Neural progenitor cell (in vitro differentiated cells): ENCODE results near the gene LPP. TPM values are rescaled to one million over a fixed set of nuclear protein-coding genes. Genes with fewer than 3 reads are reported as not detected.

Experiments used
- DNase-seq: peaks from one replicate; pipeline ENCODE4 v3.0.0-alpha.2; 2016; ENCODE audit warnings: low spot score
- H2AFZ ChIP-seq: fragments of 200-600 bp; sonication (generic); replicated peaks from 2 replicates; pipeline ENCODE4 v1.6.1; 2016; ENCODE audit warnings: antibody characterized with exemption
- H3F3A ChIP-seq: fragments of 200-600 bp; sonication (generic); 2 replicates; pipeline ENCODE4 v1.6.1; 2016; ENCODE audit warnings: antibody characterized with exemption, low read depth
- H3K27ac ChIP-seq: fragments of 200-600 bp; sonication (generic); 2 replicates; pipeline ENCODE4 v1.5.1; 2016; ENCODE audit warnings: mild to moderate bottlenecking
- H3K27me3 ChIP-seq: fragments of 200-600 bp; sonication (generic); 2 replicates; pipeline ENCODE4 v1.6.1; 2016; ENCODE audit warnings: mild to moderate bottlenecking, moderate library complexity
- H3K36me3 ChIP-seq: fragments of 200-600 bp; sonication (generic); 2 replicates; pipeline ENCODE4 v1.5.1; 2016
- H3K4me1 ChIP-seq: fragments of 200-600 bp; sonication (generic); 2 replicates; pipeline ENCODE4 v1.6.1; 2016; ENCODE audit warnings: mixed run types
- H3K4me2 ChIP-seq: fragments of 200-600 bp; sonication (generic); 2 replicates; pipeline ENCODE4 v1.6.1; 2016
- H3K4me3 ChIP-seq: fragments of 200-600 bp; sonication (generic); 2 replicates; pipeline ENCODE4 v1.5.1; 2016
- H3K79me2 ChIP-seq: fragments of 200-600 bp; sonication (generic); 2 replicates; pipeline ENCODE4 v1.6.1; 2016; ENCODE audit warnings: low read depth
- H3K9ac ChIP-seq: fragments of 200-600 bp; sonication (generic); 2 replicates; pipeline ENCODE4 v1.6.1; 2016
- H3K9me3 ChIP-seq: fragments of 200-600 bp; sonication (generic); 2 replicates; pipeline ENCODE4 v1.5.1; 2016; ENCODE audit warnings: low read depth
- H4K20me1 ChIP-seq: fragments of 200-600 bp; sonication (generic); 2 replicates; pipeline ENCODE4 v1.6.1; 2016; ENCODE audit warnings: low read depth
- H3K27ac Mint-ChIP-seq: 3 replicates; pipeline ENCODE4 v1.8.0; 2021; ENCODE audit warnings: mixed read lengths
- H3K27me3 Mint-ChIP-seq: 2 replicates; pipeline ENCODE4 v1.8.0; 2022; ENCODE audit warnings: low read depth, mild to moderate bottlenecking, inconsistent platforms, moderate library complexity, mixed read lengths; ENCODE audit not compliant: insufficient read depth
- H3K36me3 Mint-ChIP-seq: 3 replicates; pipeline ENCODE4 v1.8.0; 2021; ENCODE audit warnings: mixed read lengths
- H3K4me1 Mint-ChIP-seq: 3 replicates; pipeline ENCODE4 v1.8.0; 2021; ENCODE audit warnings: mixed read lengths
- H3K4me3 Mint-ChIP-seq: 3 replicates; pipeline ENCODE4 v1.8.0; 2021; ENCODE audit warnings: mild to moderate bottlenecking, moderate library complexity, mixed read lengths
- H3K9me3 Mint-ChIP-seq: 3 replicates; pipeline ENCODE4 v1.8.0; 2020; ENCODE audit warnings: mixed read lengths
- EZH2 ChIP-seq: fragments of 200-600 bp; sonication (generic); IDR thresholded peaks from 2 replicates; pipeline ENCODE4 v1.6.1; 2017; ENCODE audit warnings: antibody characterized with exemption, mild to moderate bottlenecking, moderate library complexity
- EZH2phosphoT487 ChIP-seq: fragments of 200-600 bp; sonication (generic); IDR thresholded peaks from 2 replicates; pipeline ENCODE4 v1.6.1; 2017; ENCODE audit warnings: antibody characterized with exemption
- total RNA-seq: library from RNA; depleted of rRNA; stranded (reverse); fragments of >200 nt; gene quantifications from 2 replicates; pipeline ENCODE4 v1.2.3, GENCODE V29; 2015; ENCODE audit warnings: low replicate concordance
- TF ChIP-seq, protein P1 (sequence below): fragments of 200-600 bp; sonication (generic); IDR thresholded peaks from 2 replicates; pipeline ENCODE4 v1.5.1; 2017; ENCODE audit warnings: antibody characterized with exemption, mild to moderate bottlenecking

LPP gene
- total RNA-seq, 1 donor from 2014 or later: 18.9 TPM

DNA sequence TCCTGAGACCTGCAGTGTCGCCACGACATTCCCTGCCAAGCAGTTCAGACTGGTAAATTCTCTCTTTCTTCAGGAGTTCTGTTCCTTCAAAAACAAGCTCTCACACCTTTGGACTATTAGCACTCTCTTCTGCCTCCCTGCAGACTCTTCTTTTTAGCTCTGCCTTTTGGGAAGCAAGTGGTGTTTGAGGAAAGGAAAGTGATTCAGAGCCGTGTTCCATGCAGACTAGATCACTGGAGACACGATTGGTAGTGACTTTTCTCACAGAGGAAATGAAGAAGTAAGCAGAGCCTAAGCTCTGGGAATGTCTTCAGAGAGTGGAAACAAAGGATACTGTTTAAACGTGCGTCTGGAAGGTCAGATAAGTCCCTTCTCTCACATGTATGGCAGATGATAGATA is 747.2 kb downstream of the LPP start:
- no peak overlapping the region for H3K27ac Mint-ChIP-seq
- H3K4me2 ChIP-seq: no peak overlapping the region
- H3K36me3 Mint-ChIP-seq: no peaks in the 10 kb centered on the region

DNA sequence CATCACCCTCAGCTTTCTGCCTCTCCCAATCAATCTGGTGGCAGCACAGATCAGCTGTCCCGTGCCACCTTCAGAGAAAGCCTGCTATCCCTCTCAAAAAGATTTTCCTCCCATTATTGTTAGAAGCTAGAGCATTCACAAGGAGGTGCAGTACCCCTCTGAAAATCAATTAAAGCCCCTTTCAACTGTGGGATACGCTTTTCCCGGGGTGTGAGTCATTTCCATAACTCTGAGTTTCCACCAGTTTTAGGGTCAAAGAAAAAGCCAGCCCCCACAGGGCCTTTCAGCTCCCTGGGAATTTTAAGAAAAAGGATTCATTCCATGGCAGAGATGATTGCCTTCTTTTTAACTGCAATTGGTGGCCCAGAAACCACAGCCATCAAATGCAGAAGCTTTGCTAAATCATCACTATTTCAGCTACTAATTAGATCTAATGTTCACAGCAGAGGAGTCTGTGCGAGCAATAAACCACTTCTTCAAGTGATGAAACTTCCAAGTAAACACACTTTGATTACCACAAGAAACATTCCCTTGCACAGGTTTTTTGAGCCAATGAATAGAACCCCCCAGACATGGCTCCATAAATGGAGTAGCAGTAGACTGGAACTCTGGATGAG is 747.8 kb downstream of the LPP start:
- no peaks in the 10 kb centered on the region for H3K9me3 ChIP-seq
- H3K9ac ChIP-seq: no peak overlapping the region
- Mint-ChIP-seq H3K27me3 (no peaks in the 10 kb centered on the region), H3K4me3 (no peak overlapping the region), H3K9me3 (peaks cover 2% of the 10 kb centered on the region), H3K27ac (peak overlapping the region; percentile 26), H3K4me1 (peaks cover 18% of the 10 kb centered on the region), H3K36me3 (no peaks in the 10 kb centered on the region)
- H3K79me2 ChIP-seq: no peaks in the 10 kb centered on the region
- no peak overlapping the region for H3K4me2 ChIP-seq
- H3K27ac ChIP-seq: no peak overlapping the region
- H3K36me3 ChIP-seq: no peaks in the 10 kb centered on the region
- no peak overlapping the region for H2AFZ ChIP-seq
- H3F3A ChIP-seq: no peaks in the 10 kb centered on the region
- H3K4me1 ChIP-seq: peaks cover 11% of the 10 kb centered on the region
- no peaks in the 10 kb centered on the region for H3K27me3 ChIP-seq
- no peak for TF ChIP-seq EZH2
- no peaks in the 10 kb centered on the region for H4K20me1 ChIP-seq
- H3K4me3 ChIP-seq: no peak overlapping the region
- DNase-seq: no peak

More for the DNA sequence above, 747.2 kb downstream of the LPP start:
- H3F3A ChIP-seq: no peaks in the 10 kb centered on the region
- Mint-ChIP-seq H3K4me3 (no peak overlapping the region), H3K9me3 (peaks cover 2% of the 10 kb centered on the region), H3K27me3 (no peaks in the 10 kb centered on the region), H3K4me1 (peaks cover 18% of the 10 kb centered on the region)
- H4K20me1 ChIP-seq: no peaks in the 10 kb centered on the region
- peaks cover 6% of the 10 kb centered on the region for H3K4me1 ChIP-seq
- no peak overlapping the region for H3K9ac ChIP-seq
- no peaks in the 10 kb centered on the region for H3K9me3 ChIP-seq
- TF ChIP-seq EZH2phosphoT487 (no peak), EZH2 (no peak)
- TF ChIP-seq, protein P1, sequence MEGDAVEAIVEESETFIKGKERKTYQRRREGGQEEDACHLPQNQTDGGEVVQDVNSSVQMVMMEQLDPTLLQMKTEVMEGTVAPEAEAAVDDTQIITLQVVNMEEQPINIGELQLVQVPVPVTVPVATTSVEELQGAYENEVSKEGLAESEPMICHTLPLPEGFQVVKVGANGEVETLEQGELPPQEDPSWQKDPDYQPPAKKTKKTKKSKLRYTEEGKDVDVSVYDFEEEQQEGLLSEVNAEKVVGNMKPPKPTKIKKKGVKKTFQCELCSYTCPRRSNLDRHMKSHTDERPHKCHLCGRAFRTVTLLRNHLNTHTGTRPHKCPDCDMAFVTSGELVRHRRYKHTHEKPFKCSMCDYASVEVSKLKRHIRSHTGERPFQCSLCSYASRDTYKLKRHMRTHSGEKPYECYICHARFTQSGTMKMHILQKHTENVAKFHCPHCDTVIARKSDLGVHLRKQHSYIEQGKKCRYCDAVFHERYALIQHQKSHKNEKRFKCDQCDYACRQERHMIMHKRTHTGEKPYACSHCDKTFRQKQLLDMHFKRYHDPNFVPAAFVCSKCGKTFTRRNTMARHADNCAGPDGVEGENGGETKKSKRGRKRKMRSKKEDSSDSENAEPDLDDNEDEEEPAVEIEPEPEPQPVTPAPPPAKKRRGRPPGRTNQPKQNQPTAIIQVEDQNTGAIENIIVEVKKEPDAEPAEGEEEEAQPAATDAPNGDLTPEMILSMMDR: no peak
- no peak overlapping the region for H3K27ac ChIP-seq
- H3K36me3 ChIP-seq: no peaks in the 10 kb centered on the region
- H3K27me3 ChIP-seq: no peaks in the 10 kb centered on the region
- no peak overlapping the region for H3K4me3 ChIP-seq
- H3K79me2 ChIP-seq: no peaks in the 10 kb centered on the region
- H2AFZ ChIP-seq: no peak overlapping the region
- DNase-seq: no peak

DNA sequence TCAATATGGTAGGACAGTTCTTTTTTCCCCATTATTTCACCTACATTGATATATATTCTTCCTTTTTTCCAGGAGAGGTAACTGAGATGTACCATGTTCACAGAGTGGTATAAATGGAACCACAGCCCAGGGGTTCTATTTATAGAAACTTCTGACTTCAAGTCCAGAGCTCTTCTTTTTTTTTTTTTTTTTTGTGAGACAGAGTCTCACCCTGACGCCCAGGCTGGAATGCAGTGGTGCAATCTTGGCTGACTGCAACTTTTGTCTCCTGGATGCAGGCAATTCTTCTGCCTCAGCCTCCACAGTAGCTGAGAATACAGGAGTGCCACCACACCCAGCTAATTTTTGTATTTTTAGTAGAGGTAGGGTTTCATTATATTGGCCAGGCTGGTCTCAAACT is 750.7 kb downstream of the LPP start:
- H3K36me3 Mint-ChIP-seq: no peaks in the 10 kb centered on the region
- DNase-seq: no peak

DNA sequence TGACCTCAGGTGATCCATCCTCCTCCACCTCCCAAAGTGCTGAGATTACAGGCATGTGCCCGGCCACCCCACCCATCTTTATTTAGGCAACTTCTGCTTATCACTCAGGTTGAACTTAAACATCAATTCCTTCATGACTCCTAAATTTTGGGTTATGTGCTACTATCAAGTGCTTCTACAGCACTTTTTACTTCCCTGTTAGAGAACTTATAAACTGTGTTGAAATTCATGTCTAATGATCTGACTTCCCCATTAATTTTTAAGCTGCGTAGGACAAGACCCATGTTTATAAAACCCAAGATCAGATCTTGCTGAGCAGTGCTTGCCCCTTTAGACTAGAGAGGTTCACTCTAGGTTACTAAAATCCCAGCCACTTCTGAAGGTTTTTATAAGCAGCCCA is 751.6 kb downstream of the LPP start:
- peaks cover 2% of the 10 kb centered on the region for H3K9me3 Mint-ChIP-seq
- Histone ChIP-seq H4K20me1 (no peaks in the 10 kb centered on the region), H3K27ac (no peak overlapping the region), H3K4me1 (peaks cover 11% of the 10 kb centered on the region), H2AFZ (no peak overlapping the region), H3F3A (no peaks in the 10 kb centered on the region), H3K9ac (no peak overlapping the region), H3K9me3 (no peaks in the 10 kb centered on the region), H3K27me3 (no peaks in the 10 kb centered on the region), H3K4me2 (no peak overlapping the region), H3K36me3 (no peaks in the 10 kb centered on the region), H3K4me3 (no peak overlapping the region), H3K79me2 (no peaks in the 10 kb centered on the region)
- TF ChIP-seq EZH2phosphoT487 (no peak), EZH2 (no peak)
- TF ChIP-seq, protein P1: no peak
- no peak overlapping the region for H3K4me3 Mint-ChIP-seq
- no peak overlapping the region for H3K27ac Mint-ChIP-seq
- H3K4me1 Mint-ChIP-seq: peaks cover 11% of the 10 kb centered on the region
- H3K36me3 Mint-ChIP-seq: no peaks in the 10 kb centered on the region
- H3K27me3 Mint-ChIP-seq: no peaks in the 10 kb centered on the region
- DNase-seq: no peak

More for the DNA sequence above, 750.7 kb downstream of the LPP start:
- Histone ChIP-seq H3K27ac (no peak overlapping the region), H2AFZ (no peak overlapping the region), H3K4me2 (no peak overlapping the region), H3K27me3 (no peaks in the 10 kb centered on the region), H3K79me2 (no peaks in the 10 kb centered on the region), H3K4me1 (peaks cover 11% of the 10 kb centered on the region), H3K9ac (no peak overlapping the region), H3K9me3 (no peaks in the 10 kb centered on the region), H3K4me3 (no peak overlapping the region), H4K20me1 (no peaks in the 10 kb centered on the region), H3F3A (no peaks in the 10 kb centered on the region), H3K36me3 (no peaks in the 10 kb centered on the region)
- H3K4me1 Mint-ChIP-seq: peaks cover 18% of the 10 kb centered on the region
- H3K4me3 Mint-ChIP-seq: no peak overlapping the region
- H3K9me3 Mint-ChIP-seq: peaks cover 2% of the 10 kb centered on the region
- no peaks in the 10 kb centered on the region for H3K27me3 Mint-ChIP-seq
- no peak overlapping the region for H3K27ac Mint-ChIP-seq
- TF ChIP-seq, protein P1: no peak
- TF ChIP-seq EZH2phosphoT487 (no peak), EZH2 (no peak)
